ENCODE measurements around the gene EIF4G2. TPM values are rescaled to one million over a fixed set of nuclear protein-coding genes. Genes with fewer than 3 reads are reported as not detected.
A peak's percentile ranks its signal among the peaks of the same experiment; 100 is the strongest.

The EIF4G2 gene
- total RNA-seq, 2 donors from 2014 or later: 1,073 to 1,080 TPM

DNA sequence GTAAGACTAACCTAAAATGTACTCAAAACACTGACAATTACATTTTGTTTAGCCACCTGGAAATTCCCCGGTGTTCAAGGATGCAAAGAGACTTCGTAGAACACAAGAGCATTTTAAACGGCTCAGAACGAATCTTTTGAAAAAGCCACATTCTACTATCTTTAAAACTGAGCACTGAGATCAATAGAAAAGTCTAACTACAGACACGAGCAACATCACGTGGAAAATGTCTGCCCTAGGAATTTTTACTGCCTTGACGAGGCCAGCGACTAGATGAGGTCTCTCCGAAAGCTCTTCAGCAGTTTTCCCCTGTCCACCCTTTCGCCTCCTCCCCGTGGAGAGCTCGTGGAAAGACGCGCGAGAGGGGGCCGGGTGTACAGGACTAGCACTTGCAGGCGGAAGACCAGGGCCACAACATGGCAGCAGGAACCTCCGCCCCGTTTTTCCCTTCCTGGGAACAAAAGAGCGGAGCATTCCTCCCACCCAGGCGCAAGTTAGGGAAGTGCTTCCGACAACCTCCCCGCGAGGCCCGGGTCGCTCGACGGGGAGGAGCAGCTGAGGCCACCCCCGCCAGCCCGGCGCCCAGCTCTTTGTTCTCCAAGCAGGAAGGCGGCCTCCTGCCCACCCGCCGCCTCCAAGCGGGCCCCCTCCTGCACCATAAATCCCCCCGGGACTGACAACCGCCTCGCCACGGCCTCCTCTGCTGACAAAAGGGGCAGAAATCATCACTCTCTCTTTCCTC, 1.1 kb downstream of the EIF4G2 start:
- H3K9me3 ChIP-seq: no peaks in the 10 kb centered on the region
- H3K4me1 ChIP-seq: peaks cover 10% of the 10 kb centered on the region
- peak overlapping the region; percentile 96 to 99 for H3K9ac ChIP-seq (ENCODE audit: low read depth in 2 of 2, low read length in 2 of 2)
- peaks cover 26% of the 10 kb centered on the region for H3K36me3 ChIP-seq
- DNase-seq: peak; percentile 61
- peak overlapping the region; percentile 99 for H3K27ac ChIP-seq
- TF ChIP-seq, protein P1, sequence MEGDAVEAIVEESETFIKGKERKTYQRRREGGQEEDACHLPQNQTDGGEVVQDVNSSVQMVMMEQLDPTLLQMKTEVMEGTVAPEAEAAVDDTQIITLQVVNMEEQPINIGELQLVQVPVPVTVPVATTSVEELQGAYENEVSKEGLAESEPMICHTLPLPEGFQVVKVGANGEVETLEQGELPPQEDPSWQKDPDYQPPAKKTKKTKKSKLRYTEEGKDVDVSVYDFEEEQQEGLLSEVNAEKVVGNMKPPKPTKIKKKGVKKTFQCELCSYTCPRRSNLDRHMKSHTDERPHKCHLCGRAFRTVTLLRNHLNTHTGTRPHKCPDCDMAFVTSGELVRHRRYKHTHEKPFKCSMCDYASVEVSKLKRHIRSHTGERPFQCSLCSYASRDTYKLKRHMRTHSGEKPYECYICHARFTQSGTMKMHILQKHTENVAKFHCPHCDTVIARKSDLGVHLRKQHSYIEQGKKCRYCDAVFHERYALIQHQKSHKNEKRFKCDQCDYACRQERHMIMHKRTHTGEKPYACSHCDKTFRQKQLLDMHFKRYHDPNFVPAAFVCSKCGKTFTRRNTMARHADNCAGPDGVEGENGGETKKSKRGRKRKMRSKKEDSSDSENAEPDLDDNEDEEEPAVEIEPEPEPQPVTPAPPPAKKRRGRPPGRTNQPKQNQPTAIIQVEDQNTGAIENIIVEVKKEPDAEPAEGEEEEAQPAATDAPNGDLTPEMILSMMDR (IDR thresholded peaks at IDR 0.05): no peak
- intact Hi-C loops (cut with DNase I): no loop called here
- peak overlapping the region; percentile 95 for H3K4me3 ChIP-seq
- no peaks in the 10 kb centered on the region for H3K27me3 ChIP-seq

DNA sequence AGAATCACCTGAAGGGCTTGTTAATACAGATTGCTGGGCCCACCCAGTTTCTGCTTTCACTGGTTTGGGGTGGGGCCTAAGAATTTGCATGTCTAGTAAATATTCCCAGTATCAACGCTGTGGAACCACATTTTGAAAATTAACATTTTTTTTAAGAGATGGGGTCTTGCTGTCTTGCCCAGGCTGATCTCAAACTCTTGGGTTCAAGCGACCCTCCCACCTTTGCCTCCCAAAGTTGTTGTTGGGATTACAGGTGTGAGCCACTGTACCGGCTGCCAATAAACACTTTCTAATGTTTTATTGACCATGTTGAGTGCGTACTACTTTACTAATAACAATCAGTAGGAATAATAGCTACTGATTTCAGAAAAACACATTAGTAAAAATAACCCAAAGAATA, 2.5 kb downstream of the EIF4G2 start:
- H3K9me3 ChIP-seq: no peaks in the 10 kb centered on the region
- no peak overlapping the region for H3K27ac ChIP-seq
- no peaks in the 10 kb centered on the region for H3K27me3 ChIP-seq
- DNase-seq: no peak
- no peak overlapping the region for H3K4me3 ChIP-seq
- peaks cover 38% of the 10 kb centered on the region for H3K36me3 ChIP-seq
- H3K4me1 ChIP-seq: peaks cover 10% of the 10 kb centered on the region
- intact Hi-C loops (cut with DNase I): no loop called here
- TF ChIP-seq, protein P1 (IDR thresholded peaks at IDR 0.05): no peak
- peak overlapping the region in 1 of 2 donors; percentile 96 for H3K9ac ChIP-seq (ENCODE audit: low read depth in 2 of 2, low read length in 2 of 2)

DNA sequence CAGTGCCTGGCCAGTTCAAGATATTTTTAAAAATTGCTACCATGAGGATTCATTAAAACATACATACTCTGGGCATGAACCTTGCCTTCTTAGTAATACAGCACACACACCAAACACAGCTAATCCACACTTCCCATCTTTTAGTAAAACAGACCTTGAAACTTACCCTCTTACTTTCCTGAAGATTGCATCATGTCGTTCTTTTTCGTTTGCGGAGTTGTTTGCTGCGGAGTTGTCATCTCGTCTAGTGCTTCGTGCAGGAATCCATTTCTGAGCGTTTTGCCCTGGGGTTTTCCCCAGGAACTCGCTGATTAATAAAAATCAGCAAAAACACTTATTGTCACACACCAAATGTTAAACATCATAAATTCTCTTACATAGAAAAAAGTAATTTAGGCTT, 3.0 kb downstream of the EIF4G2 start:
- TF ChIP-seq, protein P1 (IDR thresholded peaks at IDR 0.05): no peak
- no peak overlapping the region for H3K27ac ChIP-seq
- H3K9me3 ChIP-seq: no peaks in the 10 kb centered on the region
- peaks cover 42% of the 10 kb centered on the region for H3K36me3 ChIP-seq
- no peak for DNase-seq
- no peaks in the 10 kb centered on the region for H3K27me3 ChIP-seq
- no peak overlapping the region for H3K4me3 ChIP-seq
- H3K9ac ChIP-seq (ENCODE audit: low read depth in 2 of 2, low read length in 2 of 2): peak overlapping the region in 1 of 2 donors; percentile 96
- peaks cover 10% of the 10 kb centered on the region for H3K4me1 ChIP-seq
- intact Hi-C loops (cut with DNase I): no loop called here

DNA sequence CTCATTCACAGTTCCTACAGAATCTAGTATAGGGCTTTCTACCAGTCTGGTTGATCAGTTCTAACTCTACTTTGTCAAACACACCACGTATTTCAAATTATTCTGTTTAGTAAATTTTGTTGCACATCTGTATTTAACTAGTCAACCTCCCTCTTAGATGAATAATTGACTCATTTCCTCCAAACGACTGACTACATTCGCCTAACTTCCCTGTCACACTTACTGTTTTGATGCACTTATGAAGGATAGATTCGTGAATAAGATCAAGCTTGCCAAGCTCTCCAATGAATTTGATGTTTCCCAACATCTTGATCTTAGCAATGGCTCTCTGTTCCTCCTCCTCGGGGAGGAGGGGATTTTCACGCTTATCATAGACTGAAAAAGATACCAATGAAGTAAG, 5.0 kb downstream of the EIF4G2 start:
- peaks cover 5% of the 10 kb centered on the region for H3K4me1 ChIP-seq
- H3K36me3 ChIP-seq: peaks cover 59% of the 10 kb centered on the region
- no peak for DNase-seq
- H3K4me3 ChIP-seq: no peak overlapping the region
- no peak overlapping the region for H3K27ac ChIP-seq
- no peaks in the 10 kb centered on the region for H3K9me3 ChIP-seq
- H3K27me3 ChIP-seq: no peaks in the 10 kb centered on the region
- no peak overlapping the region for H3K9ac ChIP-seq (ENCODE audit: low read depth in 2 of 2, low read length in 2 of 2)
- intact Hi-C loops (cut with DNase I): no loop called here
- TF ChIP-seq, protein P1 (IDR thresholded peaks at IDR 0.05): no peak

DNA sequence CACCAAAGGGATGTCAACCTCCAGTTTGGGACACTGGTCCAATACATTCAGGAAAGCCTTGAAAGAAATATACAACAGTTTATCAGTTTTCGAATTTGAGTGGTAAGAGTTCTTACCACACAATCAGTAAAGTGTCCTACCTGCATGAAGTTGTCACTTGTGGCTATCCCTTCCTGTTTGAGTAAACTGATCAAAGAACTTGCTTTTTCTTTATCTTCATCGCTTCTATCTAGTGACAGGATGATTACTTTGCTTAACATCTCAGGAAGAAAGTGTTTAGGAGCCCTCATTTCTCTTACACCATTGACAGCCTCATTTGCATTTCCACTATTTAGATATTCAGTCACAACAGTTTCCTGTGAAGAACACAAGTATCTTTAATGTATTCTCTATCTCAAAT, 8.4 kb downstream of the EIF4G2 start:
- no peak overlapping the region for H3K27ac ChIP-seq
- intact Hi-C loops (cut with DNase I): no loop called here
- no peaks in the 10 kb centered on the region for H3K4me1 ChIP-seq

More for the DNA sequence above, 8.4 kb downstream of the EIF4G2 start:
- H3K36me3 ChIP-seq: peaks cover 74% of the 10 kb centered on the region
- H3K9ac ChIP-seq (ENCODE audit: low read depth in 2 of 2, low read length in 2 of 2): no peak overlapping the region
- no peaks in the 10 kb centered on the region for H3K27me3 ChIP-seq
- TF ChIP-seq, protein P1 (IDR thresholded peaks at IDR 0.05): no peak
- no peak overlapping the region for H3K4me3 ChIP-seq
- H3K9me3 ChIP-seq: no peaks in the 10 kb centered on the region
- no peak for DNase-seq

All from colonic mucosa (tissue), 4 donors.